Mesenchymal stem cell (in vitro differentiated cells and primary cell): ENCODE results near the gene PTP4A2.

ENCODE experiments used
- DNase-seq: peaks from one replicate; pipeline ENCODE4 v3.0.0-alpha.2; 2013
- H2AFZ ChIP-seq: one replicate; pipeline ENCODE4 v1.6.1; 2013; ENCODE audit warnings: low read depth, mild to moderate bottlenecking, control low read depth, inconsistent platforms, low read length, moderate library complexity
- H2AK5ac ChIP-seq: 2 replicates; pipeline ENCODE4 v1.6.1; 2013; ENCODE audit warnings: low read length, moderate library complexity, mild to moderate bottlenecking, inconsistent platforms; ENCODE audit not compliant: severe bottlenecking
- H2BK120ac ChIP-seq: one replicate; pipeline ENCODE4 v1.6.1; 2013; ENCODE audit warnings: low read depth, mild to moderate bottlenecking, inconsistent platforms, low read length, moderate library complexity
- H2BK12ac ChIP-seq, 2 experiments: one replicate each; pipeline ENCODE4 v1.6.1; 2013; ENCODE audit warnings: inconsistent platforms in 2 of 2, low read length in 2 of 2, mild to moderate bottlenecking in 2 of 2, moderate library complexity in 2 of 2, control low read depth in 1 of 2
- H2BK15ac ChIP-seq: one replicate; pipeline ENCODE4 v1.6.1; 2013; ENCODE audit warnings: mild to moderate bottlenecking, low read depth, inconsistent platforms; ENCODE audit not compliant: poor library complexity, severe bottlenecking
- H2BK5ac ChIP-seq: 2 replicates; pipeline ENCODE4 v1.6.1; 2013; ENCODE audit warnings: low read depth, mild to moderate bottlenecking, low read length, control low read depth, inconsistent platforms; ENCODE audit not compliant: poor library complexity, severe bottlenecking
- H3K14ac ChIP-seq, 2 experiments: one replicate each; pipeline ENCODE4 v1.6.1; 2013; ENCODE audit warnings: inconsistent platforms in 2 of 2, low read length in 2 of 2, control low read depth in 1 of 2, mild to moderate bottlenecking in 1 of 2, moderate library complexity in 1 of 2
- H3K18ac ChIP-seq, 2 experiments: one replicate each; pipeline ENCODE4 v1.6.1; 2013; ENCODE audit warnings: inconsistent platforms in 2 of 2, low read length in 2 of 2, control low read depth in 1 of 2, low read depth in 1 of 2, mild to moderate bottlenecking in 1 of 2
- H3K23ac ChIP-seq, 2 experiments: one replicate each; pipeline ENCODE4 v1.6.1; 2013; ENCODE audit warnings: inconsistent platforms in 2 of 2, low read length in 2 of 2, mild to moderate bottlenecking in 2 of 2, moderate library complexity in 2 of 2, control low read depth in 1 of 2
- H3K27ac ChIP-seq: 2 replicates; pipeline ENCODE4 v1.5.1; 2013; ENCODE audit warnings: mild to moderate bottlenecking, moderate library complexity, low read length, control low read depth, inconsistent platforms; ENCODE audit not compliant: poor library complexity, severe bottlenecking
- H3K27me3 ChIP-seq, 2 experiments: 2 replicates each; pipeline versions ENCODE4 v1.6.1 to v1.7.0; 2013; ENCODE audit warnings: low read length in 2 of 2, mild to moderate bottlenecking in 2 of 2, moderate library complexity in 2 of 2, control low read depth in 1 of 2, inconsistent platforms in 1 of 2; ENCODE audit not compliant: control insufficient read depth in 1 of 2, insufficient read depth in 1 of 2
- H3K36me3 ChIP-seq, 2 experiments: 2 replicates each; pipeline versions ENCODE4 v1.6.1 to v1.7.0; 2013; ENCODE audit warnings: low read length in 2 of 2, control low read depth in 1 of 2, inconsistent platforms in 1 of 2, low read depth in 1 of 2, mild to moderate bottlenecking in 1 of 2; ENCODE audit not compliant: insufficient read depth in 2 of 2, control insufficient read depth in 1 of 2
- H3K4ac ChIP-seq, 2 experiments: one replicate each; pipeline ENCODE4 v1.6.1; 2013; ENCODE audit warnings: inconsistent platforms in 2 of 2, low read length in 2 of 2, mild to moderate bottlenecking in 2 of 2, moderate library complexity in 2 of 2, control low read depth in 1 of 2, low read depth in 1 of 2
- H3K4me1 ChIP-seq: 2 replicates; pipeline ENCODE4 v1.6.1; 2013; ENCODE audit warnings: low read depth, low read length, control low read depth; ENCODE audit not compliant: control insufficient read depth, insufficient read depth
- H3K4me2 ChIP-seq: 2 replicates; pipeline ENCODE4 v1.6.1; 2013; ENCODE audit warnings: low read length, mild to moderate bottlenecking, inconsistent platforms; ENCODE audit not compliant: poor library complexity, severe bottlenecking
- H3K4me3 ChIP-seq, 2 experiments: 2 replicates each; pipeline versions ENCODE4 v1.5.1 to v1.7.0; 2013; ENCODE audit warnings: low read length in 2 of 2, mild to moderate bottlenecking in 2 of 2, control low read depth in 1 of 2, low read depth in 1 of 2; ENCODE audit not compliant: insufficient read depth in 1 of 2
- H3K79me1 ChIP-seq: replicated peaks from 2 replicates; pipeline ENCODE4 v1.6.1; 2013; ENCODE audit warnings: mild to moderate bottlenecking, control low read depth, low read length, inconsistent platforms; ENCODE audit not compliant: poor library complexity, severe bottlenecking
- H3K9ac ChIP-seq: 2 replicates; pipeline ENCODE4 v1.7.0; 2013; ENCODE audit warnings: mild to moderate bottlenecking, low read length, moderate library complexity
- H3K9me3 ChIP-seq: 2 replicates; pipeline ENCODE4 v1.7.0; 2013; ENCODE audit warnings: mild to moderate bottlenecking, low read length; ENCODE audit not compliant: control insufficient read depth
- H4K8ac ChIP-seq: one replicate; pipeline ENCODE4 v1.6.1; 2013; ENCODE audit warnings: inconsistent platforms, mild to moderate bottlenecking, low read length, moderate library complexity
- H4K91ac ChIP-seq: one replicate; pipeline ENCODE4 v1.6.1; 2013; ENCODE audit warnings: mild to moderate bottlenecking, low read length, inconsistent platforms
- WGBS: methylation state at CpG from one replicate; pipeline ENCODE4 v1.1.7; 2013; ENCODE audit warnings: mixed read lengths; 5-methylcytosine and 5-hydroxymethylcytosine counted together

Gene PTP4A2

DNA sequence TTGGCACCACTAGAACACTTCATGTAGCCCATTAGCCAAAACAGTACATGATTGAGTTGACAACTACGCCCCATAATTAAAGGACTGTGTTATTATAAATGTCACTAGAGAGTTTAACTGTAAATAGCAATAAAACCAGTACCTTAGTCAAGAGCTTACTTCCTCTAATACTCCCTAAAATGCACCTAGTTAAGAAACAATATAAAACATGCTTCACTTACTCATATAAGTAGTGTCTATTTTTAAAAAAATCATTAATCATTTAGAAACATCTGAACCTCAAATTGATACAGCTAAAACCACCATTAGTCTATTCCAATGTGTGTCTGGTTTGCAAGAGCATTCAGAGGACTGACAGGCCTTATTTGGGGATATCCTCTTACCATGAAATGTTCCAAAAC, 25.3 kb downstream of the PTP4A2 start:
- H4K8ac ChIP-seq: no peak overlapping the region

DNA sequence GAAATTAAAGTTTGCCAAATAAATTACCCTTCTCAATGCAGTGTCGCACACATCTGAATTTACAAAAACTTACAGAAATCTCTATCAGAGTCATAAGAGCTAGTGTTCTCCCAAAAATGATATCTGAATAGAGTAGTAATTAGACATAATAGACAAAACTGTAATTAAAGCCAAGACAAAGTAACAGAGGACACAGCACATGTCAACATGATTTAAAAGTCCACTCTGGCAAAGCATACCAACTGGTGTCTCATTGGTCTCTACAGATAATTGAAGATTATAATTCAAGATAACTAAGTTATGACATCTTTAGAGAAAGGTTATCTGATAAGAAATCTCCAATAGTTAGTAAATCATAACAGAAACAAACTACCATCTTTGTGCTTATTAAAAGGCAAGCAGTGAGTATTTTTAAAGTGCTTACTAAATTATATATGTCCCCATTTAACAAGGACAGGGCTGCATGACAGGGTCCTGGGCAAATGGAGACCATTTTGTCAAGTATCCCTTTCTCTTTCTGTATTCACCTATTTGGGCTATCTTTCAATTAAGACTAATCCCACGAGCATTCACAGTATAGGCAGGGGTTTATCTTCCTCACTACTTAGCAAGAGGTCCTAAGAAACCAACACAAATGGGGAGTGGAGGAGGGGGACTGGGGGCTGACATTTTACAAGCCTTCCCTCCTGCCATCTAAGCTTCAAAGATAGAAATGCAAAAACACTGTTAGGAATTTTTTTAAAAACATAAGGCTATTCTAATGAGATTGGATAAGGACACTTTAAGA, 26.0 kb downstream of the PTP4A2 start:
- Histone ChIP-seq H4K8ac (no peak overlapping the region), H2AK5ac (no peak overlapping the region), H3K27me3 (no peaks in the 10 kb centered on the region), H3K4me1 (no peaks in the 10 kb centered on the region), H3K4me2 (no peak overlapping the region), H2AFZ (no peak overlapping the region), H3K36me3 (peaks cover 13 to 96% of the 10 kb centered on the region in 2 experiments), H3K4me3 (no peak overlapping the region), H2BK5ac (no peak overlapping the region), H3K79me1 (peaks cover 7% of the 10 kb centered on the region), H3K9ac (no peak overlapping the region), H2BK15ac (no peak overlapping the region), H3K27ac (no peak overlapping the region), H2BK120ac (no peak overlapping the region), H3K23ac (no peak overlapping the region), H3K18ac (no peak overlapping the region), H3K14ac (no peak overlapping the region), H3K9me3 (no peaks in the 10 kb centered on the region), H4K91ac (no peak overlapping the region), H3K4ac (no peak overlapping the region), H2BK12ac (no peak overlapping the region)
- 100% methylated on average over 1 of the region's 2 CpGs for WGBS
- DNase-seq: no peak

More for the DNA sequence above, 25.3 kb downstream of the PTP4A2 start:
- Histone ChIP-seq H3K4me2 (no peak overlapping the region), H3K9me3 (no peaks in the 10 kb centered on the region), H2AFZ (no peak overlapping the region), H3K4me1 (no peaks in the 10 kb centered on the region), H3K27me3 (no peaks in the 10 kb centered on the region), H3K27ac (no peak overlapping the region), H3K79me1 (peaks cover 5% of the 10 kb centered on the region), H2BK15ac (no peak overlapping the region), H3K23ac (no peak overlapping the region), H3K4ac (no peak overlapping the region), H3K36me3 (peaks cover 12 to 94% of the 10 kb centered on the region in 2 experiments), H3K18ac (no peak overlapping the region), H2BK5ac (no peak overlapping the region), H2AK5ac (no peak overlapping the region), H2BK12ac (no peak overlapping the region), H4K91ac (no peak overlapping the region), H3K14ac (no peak overlapping the region), H3K4me3 (no peak overlapping the region), H2BK120ac (no peak overlapping the region), H3K9ac (no peak overlapping the region)
- DNase-seq: no peak
- no CpG with 5 or more reads among the region's 1 CpG for WGBS

DNA sequence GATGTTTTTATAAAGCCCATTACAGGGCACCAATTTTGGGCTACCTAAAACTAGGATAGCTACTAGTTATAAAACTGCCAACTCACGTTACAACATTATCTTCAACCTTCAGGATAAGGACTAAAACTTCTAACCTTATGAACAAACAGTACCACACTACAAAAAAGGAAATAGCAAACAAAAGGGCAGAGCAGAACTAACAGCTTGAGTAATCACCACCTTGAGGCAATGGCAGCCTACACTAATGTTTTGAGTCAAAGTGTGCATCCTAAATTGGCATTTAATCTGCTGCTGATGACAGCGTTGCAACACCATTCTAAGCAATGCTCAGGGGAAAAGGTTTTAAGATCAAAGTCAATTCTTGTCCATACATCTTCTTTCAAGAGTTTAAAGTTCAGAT, 27.2 kb downstream of the PTP4A2 start:
- Histone ChIP-seq H3K79me1 (peaks cover 11% of the 10 kb centered on the region), H2AK5ac (no peak overlapping the region), H3K4ac (no peak overlapping the region), H3K36me3 (peaks cover 21 to 97% of the 10 kb centered on the region in 2 experiments), H2AFZ (no peak overlapping the region), H3K27ac (no peak overlapping the region), H3K18ac (no peak overlapping the region), H2BK5ac (no peak overlapping the region), H3K4me3 (no peak overlapping the region), H2BK120ac (no peak overlapping the region), H2BK12ac (no peak overlapping the region), H3K14ac (no peak overlapping the region), H4K8ac (no peak overlapping the region), H3K4me2 (no peak overlapping the region), H3K23ac (no peak overlapping the region), H3K9ac (peak overlapping the region; percentile 1), H3K4me1 (no peaks in the 10 kb centered on the region), H4K91ac (no peak overlapping the region), H2BK15ac (no peak overlapping the region), H3K27me3 (no peaks in the 10 kb centered on the region), H3K9me3 (no peaks in the 10 kb centered on the region)
- 93% methylated on average over 2 of the region's 2 CpGs for WGBS
- DNase-seq: no peak

DNA sequence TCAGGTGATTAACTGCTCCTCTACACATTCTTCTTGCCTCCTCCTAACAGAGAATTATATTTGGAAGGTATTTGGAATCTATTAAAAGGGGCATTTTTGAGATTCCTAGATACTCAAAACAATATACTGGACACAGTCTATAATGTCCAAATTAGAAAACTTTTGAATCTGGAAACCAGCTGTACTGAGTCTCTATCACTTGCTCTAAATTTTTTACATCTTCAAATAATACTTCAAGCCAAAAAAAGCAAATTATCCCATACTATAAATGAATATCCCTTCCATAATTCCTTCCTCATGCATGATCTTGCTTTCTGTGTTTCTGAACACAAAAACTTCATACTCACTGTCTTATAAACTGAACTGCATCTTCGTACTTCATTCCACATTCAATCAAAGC, 28.5 kb downstream of the PTP4A2 start:
- H2BK12ac ChIP-seq: no peak overlapping the region
- no peak overlapping the region for H3K4me2 ChIP-seq
- H3K23ac ChIP-seq: no peak overlapping the region
- DNase-seq: no peak
- no peaks in the 10 kb centered on the region for H3K27me3 ChIP-seq
- H3K18ac ChIP-seq: no peak overlapping the region
- no peak overlapping the region for H2BK5ac ChIP-seq
- peaks cover 15% of the 10 kb centered on the region for H3K79me1 ChIP-seq
- WGBS: 100% methylated on average over 1 of the region's 1 CpG
- no peak overlapping the region for H3K27ac ChIP-seq
- no peak overlapping the region for H3K9ac ChIP-seq
- H3K4me1 ChIP-seq: no peaks in the 10 kb centered on the region
- H3K36me3 ChIP-seq: peaks cover 22 to 97% of the 10 kb centered on the region in 2 experiments
- H3K14ac ChIP-seq: no peak overlapping the region
- H4K91ac ChIP-seq: no peak overlapping the region
- H3K9me3 ChIP-seq: no peaks in the 10 kb centered on the region
- no peak overlapping the region for H2AFZ ChIP-seq
- H4K8ac ChIP-seq: no peak overlapping the region
- H3K4me3 ChIP-seq: no peak overlapping the region
- no peak overlapping the region for H2BK120ac ChIP-seq
- no peak overlapping the region for H2AK5ac ChIP-seq
- no peak overlapping the region for H3K4ac ChIP-seq
- H2BK15ac ChIP-seq: no peak overlapping the region
